GM12892 (cell line): ENCODE measurements around the gene DLGAP1.

Experiments used
- POLR2A ChIP-seq: IDR thresholded peaks from 2 replicates; pipeline ENCODE4 v1.6.1; 2011; ENCODE audit warnings: low read depth, low read length, control low read depth
- POLR2AphosphoS5 ChIP-seq: IDR thresholded peaks from 2 replicates; pipeline ENCODE4 v1.6.1; 2011; ENCODE audit warnings: low read depth, low read length, control low read depth
- TAF1 ChIP-seq: IDR thresholded peaks from 2 replicates; pipeline ENCODE4 v1.6.1; 2011; ENCODE audit warnings: low read depth, mild to moderate bottlenecking, control low read depth, low read length, borderline replicate concordance

DNA sequence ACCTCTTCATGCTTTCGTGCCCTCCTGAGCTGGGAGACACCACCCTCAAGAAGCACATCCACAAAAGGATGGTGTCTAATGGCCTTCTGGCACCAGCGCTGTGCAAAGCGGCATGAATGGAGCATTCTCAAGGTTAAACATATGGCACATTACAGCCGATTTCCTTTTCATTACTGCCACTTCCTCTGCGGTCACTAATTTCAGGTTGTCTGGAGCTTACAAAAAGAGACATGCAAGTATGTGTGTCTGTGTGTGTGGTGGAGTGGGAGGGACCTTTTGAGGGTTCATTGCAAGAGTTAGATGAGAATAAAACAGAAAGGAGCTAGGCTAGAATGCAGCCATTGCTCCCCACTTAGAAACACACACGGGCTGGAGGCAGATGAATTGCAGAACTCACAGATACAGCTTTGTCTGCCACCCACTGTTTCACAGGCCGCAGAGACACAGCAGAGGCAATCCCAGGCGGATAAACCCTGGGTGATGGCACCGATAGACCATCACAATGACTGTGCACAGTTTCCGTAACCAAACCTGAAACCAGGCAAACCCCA, 929.2 kb downstream of the DLGAP1 start:
- TF ChIP-seq POLR2AphosphoS5 (no peak), POLR2A (no peak), TAF1 (no peak)
